ENCODE data around the gene RPL7L1.
"Not testable (repeated sequence)": the region's sequence is repeated elsewhere in the genome, so short reads cannot be mapped to it uniquely, and the experiment has no call there.

RPL7L1 gene

GRCh38 chr6:42871711-42872110, 7.7 kb upstream of the RPL7L1 start:
- DNase-seq (ENCODE audit: low read depth in 1 of 2, low spot score in 1 of 2), result no peak
- in situ Hi-C loops (cut with HindIII; ENCODE audit: low pct_unique_long_range_greater_than_20kb, low sequenced_read_pairs), result no loop called here
- no peak for TF ChIP-seq JUND (IDR thresholded peaks at IDR 0.05; ENCODE audit: low read depth)

- no peak for DNase-seq (ENCODE audit: low read depth in 1 of 2, low spot score in 1 of 2)
- no peak for TF ChIP-seq JUND (IDR thresholded peaks at IDR 0.05; ENCODE audit: low read depth)
- in situ Hi-C loops (cut with HindIII; ENCODE audit: low pct_unique_long_range_greater_than_20kb, low sequenced_read_pairs), result no loop called here
These were observed 6.1 kb upstream of the RPL7L1 start for GRCh38 chr6:42873313-42873712.

GRCh38 chr6:42877695-42878094, 1.7 kb upstream of the RPL7L1 start:
- DNase-seq (ENCODE audit: low read depth in 1 of 2, low spot score in 1 of 2), result peak in 1 of 2 experiments; percentile 27
- in situ Hi-C loops (cut with HindIII; ENCODE audit: low pct_unique_long_range_greater_than_20kb, low sequenced_read_pairs), result no loop called here
- no peak for TF ChIP-seq JUND (IDR thresholded peaks at IDR 0.05; ENCODE audit: low read depth)

- DNase-seq (ENCODE audit: low read depth in 1 of 2, low spot score in 1 of 2); in situ Hi-C loops (cut with HindIII; ENCODE audit: low pct_unique_long_range_greater_than_20kb, low sequenced_read_pairs): not testable (repeated sequence)
These were observed 913 bp downstream of the RPL7L1 start for GRCh38 chr6:42880240-42880817.

GRCh38 chr6:42880871-42881270, 1.5 kb downstream of the RPL7L1 start:
- in situ Hi-C loops (cut with HindIII; ENCODE audit: low pct_unique_long_range_greater_than_20kb, low sequenced_read_pairs); DNase-seq (ENCODE audit: low read depth in 1 of 2, low spot score in 1 of 2): not testable (repeated sequence)

- no peak for TF ChIP-seq JUND (IDR thresholded peaks at IDR 0.05; ENCODE audit: low read depth)
- in situ Hi-C loops (cut with HindIII; ENCODE audit: low pct_unique_long_range_greater_than_20kb, low sequenced_read_pairs), result no loop called here
- DNase-seq (ENCODE audit: low read depth in 1 of 2, low spot score in 1 of 2), result no peak
These were observed 6.3 kb downstream of the RPL7L1 start for GRCh38 chr6:42885702-42886101.

GRCh38 chr6:42888201-42888600, 8.8 kb downstream of the RPL7L1 start:
- in situ Hi-C loops (cut with HindIII; ENCODE audit: low pct_unique_long_range_greater_than_20kb, low sequenced_read_pairs); DNase-seq (ENCODE audit: low read depth in 1 of 2, low spot score in 1 of 2): not testable (repeated sequence)

- peak in 1 of 2 experiments; percentile 10 for DNase-seq (ENCODE audit: low read depth in 1 of 2, low spot score in 1 of 2)
- in situ Hi-C loops (cut with HindIII; ENCODE audit: low pct_unique_long_range_greater_than_20kb, low sequenced_read_pairs), result no loop called here
- no peak for TF ChIP-seq JUND (IDR thresholded peaks at IDR 0.05; ENCODE audit: low read depth)
These were observed 10.4 kb downstream of the RPL7L1 start for GRCh38 chr6:42889815-42890214.

GRCh38 chr6:42890311-42891198, 11.1 kb downstream of the RPL7L1 start:
- peak; percentile 7; the same call in 1 of the 2 replicates for TF ChIP-seq JUND (IDR thresholded peaks at IDR 0.05; ENCODE audit: low read depth)
- DNase-seq (ENCODE audit: low read depth in 1 of 2, low spot score in 1 of 2), result peak; percentile 91 to 99
- in situ Hi-C loops (cut with HindIII; ENCODE audit: low pct_unique_long_range_greater_than_20kb, low sequenced_read_pairs), result no loop called here

GRCh38 chr6:42891199-42891722, 11.8 kb downstream of the RPL7L1 start:
- TF ChIP-seq JUND (IDR thresholded peaks at IDR 0.05; ENCODE audit: low read depth), result no peak
- in situ Hi-C loops (cut with HindIII; ENCODE audit: low pct_unique_long_range_greater_than_20kb, low sequenced_read_pairs), result no loop called here
- DNase-seq (ENCODE audit: low read depth in 1 of 2, low spot score in 1 of 2), result no peak

GRCh38 chr6:42894041-42894828, 14.8 kb downstream of the RPL7L1 start:
- in situ Hi-C loops (cut with HindIII; ENCODE audit: low pct_unique_long_range_greater_than_20kb, low sequenced_read_pairs), result not testable (repeated sequence)

GRCh38 chr6:42896178-42896719, 16.8 kb downstream of the RPL7L1 start:
- in situ Hi-C loops (cut with HindIII; ENCODE audit: low pct_unique_long_range_greater_than_20kb, low sequenced_read_pairs), result no loop called here
- no peak for TF ChIP-seq JUND (IDR thresholded peaks at IDR 0.05; ENCODE audit: low read depth)
- DNase-seq (ENCODE audit: low read depth in 1 of 2, low spot score in 1 of 2), result no peak

More at GRCh38 chr6:42894041-42894828, 14.8 kb downstream of the RPL7L1 start:
- DNase-seq (ENCODE audit: low read depth in 1 of 2, low spot score in 1 of 2), result not testable (repeated sequence)

Data from T47D (cell line).